ENCODE results near the gene PLEK2. TPM values are rescaled to one million over a fixed set of nuclear protein-coding genes. Genes with fewer than 3 reads are reported as not detected.
"Not testable (repeated sequence)": the region's sequence is repeated elsewhere in the genome, so short reads cannot be mapped to it uniquely, and the experiment has no call there.

PLEK2 gene
- polyA plus RNA-seq, 4 donors, result 1.7 to 2.8 (median 2.3) TPM

GRCh38 chr14:67429510-67430205 lies 17.7 kb upstream of the PLEK2 start:
- no peak for DNase-seq (ENCODE audit: low read depth in 4 of 4, low spot score in 3 of 4)

GRCh38 chr14:67428501-67429031 lies 16.6 kb upstream of the PLEK2 start:
- no peak for DNase-seq (ENCODE audit: low read depth in 4 of 4, low spot score in 3 of 4)

GRCh38 chr14:67426983-67427606 lies 15.1 kb upstream of the PLEK2 start:
- peak; percentile 56 to 76 (median 66) for DNase-seq (ENCODE audit: low read depth in 4 of 4, low spot score in 3 of 4)

GRCh38 chr14:67426161-67426560 lies 14.2 kb upstream of the PLEK2 start:
- no peak for DNase-seq (ENCODE audit: low read depth in 4 of 4, low spot score in 3 of 4)

GRCh38 chr14:67425608-67426007 lies 13.6 kb upstream of the PLEK2 start:
- no peak for DNase-seq (ENCODE audit: low read depth in 4 of 4, low spot score in 3 of 4)

- no peak for DNase-seq (ENCODE audit: low read depth in 4 of 4, low spot score in 3 of 4)
Measured at GRCh38 chr14:67424539-67424938, 12.6 kb upstream of the PLEK2 start.

- DNase-seq (ENCODE audit: low read depth in 4 of 4, low spot score in 3 of 4), result no peak
Measured at GRCh38 chr14:67423424-67423823, 11.5 kb upstream of the PLEK2 start.

- no peak for DNase-seq (ENCODE audit: low read depth in 4 of 4, low spot score in 3 of 4)
Measured at GRCh38 chr14:67421356-67422224, 9.6 kb upstream of the PLEK2 start.

GRCh38 chr14:67420102-67420739 lies 8.3 kb upstream of the PLEK2 start:
- DNase-seq (ENCODE audit: low read depth in 4 of 4, low spot score in 3 of 4), result no peak

- no peak for DNase-seq (ENCODE audit: low read depth in 4 of 4, low spot score in 3 of 4)
Measured at GRCh38 chr14:67418401-67419191, 6.6 kb upstream of the PLEK2 start.

GRCh38 chr14:67417633-67418032 lies 5.7 kb upstream of the PLEK2 start:
- DNase-seq (ENCODE audit: low read depth in 4 of 4, low spot score in 3 of 4), result no peak

- DNase-seq (ENCODE audit: low read depth in 4 of 4, low spot score in 3 of 4), result no peak
Measured at GRCh38 chr14:67416810-67417209, 4.8 kb upstream of the PLEK2 start.

GRCh38 chr14:67416085-67416484 lies 4.1 kb upstream of the PLEK2 start:
- no peak for DNase-seq (ENCODE audit: low read depth in 4 of 4, low spot score in 3 of 4)

GRCh38 chr14:67415610-67416009 lies 3.6 kb upstream of the PLEK2 start:
- not testable (repeated sequence) for DNase-seq (ENCODE audit: low read depth in 4 of 4, low spot score in 3 of 4)

GRCh38 chr14:67413806-67414769 lies 2.1 kb upstream of the PLEK2 start:
- no peak for DNase-seq (ENCODE audit: low read depth in 4 of 4, low spot score in 3 of 4)

- DNase-seq (ENCODE audit: low read depth in 4 of 4, low spot score in 3 of 4), result no peak
Measured at GRCh38 chr14:67411370-67411769, 595 bp downstream of the PLEK2 start.

- no peak for DNase-seq (ENCODE audit: low read depth in 4 of 4, low spot score in 3 of 4)
Measured at GRCh38 chr14:67410313-67410712, 1.7 kb downstream of the PLEK2 start.

GRCh38 chr14:67409461-67409860 lies 2.5 kb downstream of the PLEK2 start:
- DNase-seq (ENCODE audit: low read depth in 4 of 4, low spot score in 3 of 4), result no peak
